GM23338 (cell line): Measurements from ENCODE around the gene SYT7.

Experiments used
- CREB1 ChIP-seq: fragments of 250-450 bp; sonication (Bioruptor Pico); IDR thresholded peaks from 2 replicates; pipeline ENCODE4 v1.5.0; 2020; ENCODE audit warnings: low read depth, mild to moderate bottlenecking, moderate library complexity
- EZH2 ChIP-seq: fragments of 200-600 bp; sonication (generic); IDR thresholded peaks from one replicate; pipeline ENCODE4 v1.8.0; 2017; ENCODE audit warnings: antibody characterized with exemption, mild to moderate bottlenecking, low read depth; ENCODE audit not compliant: unreplicated experiment
- EZH2phosphoT487 ChIP-seq: fragments of 200-600 bp; sonication (generic); IDR thresholded peaks from one replicate; pipeline ENCODE4 v1.8.1; 2018; ENCODE audit warnings: antibody characterized with exemption; ENCODE audit not compliant: unreplicated experiment
- JUNB ChIP-seq: IDR thresholded peaks from one replicate; pipeline ENCODE4 v1.6.1; 2016; ENCODE audit warnings: antibody characterized with exemption; ENCODE audit not compliant: unreplicated experiment
- POLR2AphosphoS5 ChIP-seq: IDR thresholded peaks from 2 replicates; pipeline ENCODE4 v1.6.1; 2016; ENCODE audit warnings: antibody characterized with exemption, low read depth
- STAT1 ChIP-seq: IDR thresholded peaks from one replicate; pipeline ENCODE4 v1.6.1; 2016; ENCODE audit warnings: antibody characterized with exemption; ENCODE audit not compliant: unreplicated experiment
- ZNF114 ChIP-seq: fragments of 250-450 bp; sonication (Bioruptor Pico); IDR thresholded peaks from 2 replicates; pipeline ENCODE4 v1.5.0; 2020; ENCODE audit warnings: mild to moderate bottlenecking, moderate library complexity
- ZNF331 ChIP-seq: fragments of 250-450 bp; sonication (Bioruptor Pico); IDR thresholded peaks from 2 replicates; pipeline ENCODE4 v1.5.0; 2020; ENCODE audit warnings: low read depth, mild to moderate bottlenecking, moderate library complexity
- TF ChIP-seq, protein P1 (sequence below), 2 experiments: fragments of 200-600 bp in 1 of 2; sonication (generic) in 1 of 2; conservative IDR thresholded peaks; 2 replicates each; pipeline versions ENCODE4 v1.5.1 to v1.6.1; 2016 to 2017; ENCODE audit warnings: antibody characterized with exemption in 2 of 2, low read depth in 2 of 2, mild to moderate bottlenecking in 2 of 2, moderate library complexity in 1 of 2
- TF ChIP-seq, protein P2 (sequence below): IDR thresholded peaks from 2 replicates; pipeline ENCODE4 v1.6.1; 2016; ENCODE audit warnings: antibody characterized with exemption
- TF ChIP-seq, protein P3 (sequence below): IDR thresholded peaks from one replicate; pipeline ENCODE4 v1.6.1; 2018; ENCODE audit warnings: antibody characterized with exemption; ENCODE audit not compliant: unreplicated experiment

DNA sequence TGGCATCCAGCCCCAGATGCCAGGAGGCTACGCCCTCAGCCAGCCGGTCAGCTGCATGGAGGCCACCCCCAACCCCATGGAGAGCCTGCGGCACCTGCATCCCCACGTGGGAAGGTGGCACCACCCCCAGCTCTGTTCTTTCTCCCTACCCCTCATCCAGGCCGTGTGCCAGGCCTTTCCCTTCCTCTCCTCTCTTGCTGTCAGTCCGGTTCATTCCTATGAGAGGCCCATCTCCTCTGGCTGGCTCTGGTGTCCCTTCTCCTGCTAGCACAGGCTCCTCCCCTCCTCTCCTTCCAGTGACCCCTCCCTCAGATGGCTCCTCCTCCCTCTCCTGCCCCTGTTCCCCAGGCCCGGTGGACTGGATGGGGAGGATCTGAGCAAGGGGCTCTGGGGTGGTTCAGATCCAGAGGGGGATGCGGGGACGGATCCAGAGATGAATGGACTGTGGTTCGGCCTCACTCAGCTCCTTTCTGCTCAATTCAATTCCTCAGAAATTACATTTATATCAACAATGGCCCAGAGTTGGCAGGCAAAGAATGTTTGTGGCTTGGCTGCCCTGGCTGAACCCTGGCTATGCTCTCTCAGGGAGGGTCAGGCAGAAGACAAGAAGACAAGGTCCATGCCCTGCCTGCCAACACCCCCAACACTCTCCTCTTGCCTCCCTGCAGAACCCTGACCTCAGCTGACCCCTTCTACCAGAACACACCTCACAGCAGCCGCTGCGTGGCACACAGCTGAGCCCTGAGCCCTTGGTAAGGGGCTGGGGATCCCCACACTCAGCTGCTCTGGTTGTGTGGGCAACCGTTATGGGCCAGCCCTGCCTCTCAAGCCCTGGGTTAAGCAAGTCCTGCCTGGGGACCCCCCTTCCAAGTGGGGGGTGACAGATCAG lies 90.8 kb downstream of the SYT7 start:
- TF ChIP-seq, protein P1, sequence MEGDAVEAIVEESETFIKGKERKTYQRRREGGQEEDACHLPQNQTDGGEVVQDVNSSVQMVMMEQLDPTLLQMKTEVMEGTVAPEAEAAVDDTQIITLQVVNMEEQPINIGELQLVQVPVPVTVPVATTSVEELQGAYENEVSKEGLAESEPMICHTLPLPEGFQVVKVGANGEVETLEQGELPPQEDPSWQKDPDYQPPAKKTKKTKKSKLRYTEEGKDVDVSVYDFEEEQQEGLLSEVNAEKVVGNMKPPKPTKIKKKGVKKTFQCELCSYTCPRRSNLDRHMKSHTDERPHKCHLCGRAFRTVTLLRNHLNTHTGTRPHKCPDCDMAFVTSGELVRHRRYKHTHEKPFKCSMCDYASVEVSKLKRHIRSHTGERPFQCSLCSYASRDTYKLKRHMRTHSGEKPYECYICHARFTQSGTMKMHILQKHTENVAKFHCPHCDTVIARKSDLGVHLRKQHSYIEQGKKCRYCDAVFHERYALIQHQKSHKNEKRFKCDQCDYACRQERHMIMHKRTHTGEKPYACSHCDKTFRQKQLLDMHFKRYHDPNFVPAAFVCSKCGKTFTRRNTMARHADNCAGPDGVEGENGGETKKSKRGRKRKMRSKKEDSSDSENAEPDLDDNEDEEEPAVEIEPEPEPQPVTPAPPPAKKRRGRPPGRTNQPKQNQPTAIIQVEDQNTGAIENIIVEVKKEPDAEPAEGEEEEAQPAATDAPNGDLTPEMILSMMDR (conservative IDR thresholded peaks at IDR 0.05; ENCODE audit: low read depth in 2 of 2): no peak
- TF ChIP-seq JUNB (no peak), EZH2 (no peak), POLR2AphosphoS5 (no peak), CREB1 (CRISPR knock-in tag) (no peak), EZH2phosphoT487 (no peak), STAT1 (no peak), ZNF114 (CRISPR knock-in tag) (no peak), ZNF331 (no peak)
- TF ChIP-seq, protein P2, sequence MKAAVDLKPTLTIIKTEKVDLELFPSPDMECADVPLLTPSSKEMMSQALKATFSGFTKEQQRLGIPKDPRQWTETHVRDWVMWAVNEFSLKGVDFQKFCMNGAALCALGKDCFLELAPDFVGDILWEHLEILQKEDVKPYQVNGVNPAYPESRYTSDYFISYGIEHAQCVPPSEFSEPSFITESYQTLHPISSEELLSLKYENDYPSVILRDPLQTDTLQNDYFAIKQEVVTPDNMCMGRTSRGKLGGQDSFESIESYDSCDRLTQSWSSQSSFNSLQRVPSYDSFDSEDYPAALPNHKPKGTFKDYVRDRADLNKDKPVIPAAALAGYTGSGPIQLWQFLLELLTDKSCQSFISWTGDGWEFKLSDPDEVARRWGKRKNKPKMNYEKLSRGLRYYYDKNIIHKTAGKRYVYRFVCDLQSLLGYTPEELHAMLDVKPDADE: no peak
- TF ChIP-seq, protein P3, sequence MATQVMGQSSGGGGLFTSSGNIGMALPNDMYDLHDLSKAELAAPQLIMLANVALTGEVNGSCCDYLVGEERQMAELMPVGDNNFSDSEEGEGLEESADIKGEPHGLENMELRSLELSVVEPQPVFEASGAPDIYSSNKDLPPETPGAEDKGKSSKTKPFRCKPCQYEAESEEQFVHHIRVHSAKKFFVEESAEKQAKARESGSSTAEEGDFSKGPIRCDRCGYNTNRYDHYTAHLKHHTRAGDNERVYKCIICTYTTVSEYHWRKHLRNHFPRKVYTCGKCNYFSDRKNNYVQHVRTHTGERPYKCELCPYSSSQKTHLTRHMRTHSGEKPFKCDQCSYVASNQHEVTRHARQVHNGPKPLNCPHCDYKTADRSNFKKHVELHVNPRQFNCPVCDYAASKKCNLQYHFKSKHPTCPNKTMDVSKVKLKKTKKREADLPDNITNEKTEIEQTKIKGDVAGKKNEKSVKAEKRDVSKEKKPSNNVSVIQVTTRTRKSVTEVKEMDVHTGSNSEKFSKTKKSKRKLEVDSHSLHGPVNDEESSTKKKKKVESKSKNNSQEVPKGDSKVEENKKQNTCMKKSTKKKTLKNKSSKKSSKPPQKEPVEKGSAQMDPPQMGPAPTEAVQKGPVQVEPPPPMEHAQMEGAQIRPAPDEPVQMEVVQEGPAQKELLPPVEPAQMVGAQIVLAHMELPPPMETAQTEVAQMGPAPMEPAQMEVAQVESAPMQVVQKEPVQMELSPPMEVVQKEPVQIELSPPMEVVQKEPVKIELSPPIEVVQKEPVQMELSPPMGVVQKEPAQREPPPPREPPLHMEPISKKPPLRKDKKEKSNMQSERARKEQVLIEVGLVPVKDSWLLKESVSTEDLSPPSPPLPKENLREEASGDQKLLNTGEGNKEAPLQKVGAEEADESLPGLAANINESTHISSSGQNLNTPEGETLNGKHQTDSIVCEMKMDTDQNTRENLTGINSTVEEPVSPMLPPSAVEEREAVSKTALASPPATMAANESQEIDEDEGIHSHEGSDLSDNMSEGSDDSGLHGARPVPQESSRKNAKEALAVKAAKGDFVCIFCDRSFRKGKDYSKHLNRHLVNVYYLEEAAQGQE: no peak
